Vagina (tissue), 2 donors: Measurements from ENCODE around the gene NKAIN4. TPM values are rescaled to one million over a fixed set of nuclear protein-coding genes. Genes with fewer than 3 reads are reported as not detected.

Source experiments
- DNase-seq, 2 donors: peaks; one replicate each; pipeline ENCODE4 v3.0.0-alpha.2; 2017; ENCODE audit errors: extremely low spot score in 2 of 2
- H3K27ac ChIP-seq: fragments of 200-600 bp; sonication (generic); one replicate; pipeline ENCODE4 v1.5.1; 2019
- H3K27me3 ChIP-seq: fragments of 200-600 bp; sonication (generic); one replicate; pipeline ENCODE4 v1.5.1; 2019
- H3K36me3 ChIP-seq, 2 donors: fragments of 200-600 bp; sonication (generic); one replicate each; pipeline ENCODE4 v1.5.1; 2017 to 2019
- H3K4me1 ChIP-seq: fragments of 200-600 bp; sonication (generic); one replicate; pipeline ENCODE4 v1.5.1; 2019
- H3K4me3 ChIP-seq, 2 donors: fragments of 200-600 bp; sonication (generic); 1 replicate in 1 of 2; 2 replicates in 1 of 2; pipeline ENCODE4 v1.5.1; 2016 to 2019
- H3K9me3 ChIP-seq: fragments of 200-600 bp; sonication (generic); one replicate; pipeline ENCODE4 v1.5.1; 2019
- CTCF ChIP-seq, 3 experiments: fragments of 450-650 bp in 2 of 3; fragments of 200-600 bp in 1 of 3; sonication (generic) in 1 of 3; IDR thresholded peaks; one replicate each; pipeline ENCODE4 v1.5.1; 2017 to 2019; ENCODE audit warnings: antibody characterized with exemption in 3 of 3, mild to moderate bottlenecking in 2 of 3, moderate library complexity in 2 of 3
- POLR2A ChIP-seq, 2 donors: fragments of 450-650 bp; IDR thresholded peaks; one replicate each; pipeline ENCODE4 v1.6.1; 2017; ENCODE audit warnings: antibody characterized with exemption in 2 of 2, mild to moderate bottlenecking in 2 of 2, moderate library complexity in 2 of 2
- POLR2AphosphoS5 ChIP-seq, 2 donors: sonication (generic); formaldehyde crosslinking; IDR thresholded peaks; one replicate each; pipeline ENCODE4 v1.9.0; 2017; ENCODE audit warnings: antibody characterized with exemption in 2 of 2, mild to moderate bottlenecking in 2 of 2, low read depth in 1 of 2; ENCODE audit not compliant: insufficient read depth in 1 of 2
- intact Hi-C: fragments of 100-400 bp; cut with DNase I; formaldehyde crosslinking; loops from one replicate; pipeline ENCODE4 v1.15.1; 2023
- total RNA-seq: library from RNA; depleted of rRNA; stranded (reverse); fragments of >200 nt; gene quantifications from one replicate; pipeline ENCODE4 v1.2.3, GENCODE V29; 2016

The NKAIN4 gene
- total RNA-seq, 1 donor from 2014 or later = not detected

DNA sequence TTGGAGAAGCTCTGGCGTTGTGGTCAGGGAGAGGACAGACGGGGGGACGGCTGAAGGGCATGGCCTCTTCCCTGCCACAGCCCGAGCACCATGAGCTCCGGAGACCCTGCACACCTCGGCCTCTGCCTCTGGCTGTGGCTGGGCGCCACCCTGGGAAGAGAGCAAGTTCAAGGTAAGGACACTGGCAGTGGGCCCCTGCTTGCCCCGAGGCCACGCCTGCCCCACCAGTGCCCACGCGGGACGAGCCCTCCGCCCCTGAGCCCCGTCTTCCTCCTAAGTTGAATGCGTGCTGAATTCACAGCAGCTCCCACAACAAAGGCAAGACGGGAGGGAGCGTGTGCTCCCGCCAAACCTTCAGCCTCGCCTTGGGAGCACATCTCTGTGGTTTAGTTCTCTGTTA is 40.8 kb upstream of the NKAIN4 start:
- no peak for DNase-seq
- no peak overlapping the region for H3K27ac ChIP-seq
- TF ChIP-seq POLR2A (IDR thresholded peaks at IDR 0.05) (no peak), POLR2AphosphoS5 (IDR thresholded peaks at IDR 0.05; ENCODE audit: insufficient read depth in 1 of 2, low read depth in 1 of 2) (no peak), CTCF (IDR thresholded peaks at IDR 0.05) (no peak)
- H3K9me3 ChIP-seq = no peaks in the 10 kb centered on the region
- H3K27me3 ChIP-seq = peaks cover 7% of the 10 kb centered on the region
- no peaks in the 10 kb centered on the region for H3K36me3 ChIP-seq
- no peaks in the 10 kb centered on the region for H3K4me1 ChIP-seq
- intact Hi-C loops = no loop called here
- no peak overlapping the region for H3K4me3 ChIP-seq

- TF ChIP-seq CTCF (IDR thresholded peaks at IDR 0.05) = no peak
- TF ChIP-seq POLR2A (IDR thresholded peaks at IDR 0.05) = no peak
- TF ChIP-seq POLR2AphosphoS5 (IDR thresholded peaks at IDR 0.05; ENCODE audit: insufficient read depth in 1 of 2, low read depth in 1 of 2) = no peak
Observed at GRCh38 chr20:63294536-63294900, 40.3 kb upstream of the NKAIN4 start.

DNA sequence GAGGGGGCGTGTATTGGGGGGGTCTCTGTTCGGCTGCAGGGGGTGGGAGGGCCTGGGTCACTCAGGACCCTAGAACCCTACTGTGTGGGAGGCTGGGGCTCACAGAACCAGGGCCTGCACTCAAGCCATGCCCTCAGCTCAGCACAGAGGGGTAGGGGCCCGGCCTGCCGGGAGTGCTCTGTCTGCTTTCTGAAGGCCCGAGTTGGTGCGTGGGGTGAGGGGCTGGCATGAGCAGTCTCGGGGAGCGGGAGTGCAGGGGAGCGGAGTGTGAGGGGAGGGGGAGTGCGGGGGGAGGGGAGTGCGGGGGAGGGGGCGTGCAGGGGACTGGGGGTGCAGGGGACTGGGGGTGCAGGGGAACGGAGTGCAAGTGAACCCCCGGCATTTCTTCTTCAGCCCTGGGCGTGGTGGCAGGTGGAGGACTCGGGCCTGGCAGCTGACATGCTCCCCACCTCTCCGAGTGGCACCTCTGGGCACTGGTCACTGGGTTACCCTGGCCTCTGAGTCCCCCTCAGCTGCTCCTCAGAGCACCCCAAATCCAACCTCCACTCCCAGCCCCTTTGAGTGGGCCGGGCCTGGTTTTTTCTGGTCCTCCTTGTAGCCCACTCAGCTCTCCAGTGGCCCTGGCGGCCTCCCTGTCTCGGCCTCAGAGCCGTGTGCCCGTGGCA is 39.7 kb upstream of the NKAIN4 start:
- TF ChIP-seq CTCF (IDR thresholded peaks at IDR 0.05) (no peak), POLR2AphosphoS5 (IDR thresholded peaks at IDR 0.05; ENCODE audit: insufficient read depth in 1 of 2, low read depth in 1 of 2) (no peak), POLR2A (IDR thresholded peaks at IDR 0.05) (no peak)
- H3K9me3 ChIP-seq = no peaks in the 10 kb centered on the region
- no peak overlapping the region for H3K27ac ChIP-seq
- DNase-seq = no peak
- H3K27me3 ChIP-seq = peaks cover 7% of the 10 kb centered on the region
- H3K4me3 ChIP-seq = no peak overlapping the region
- H3K36me3 ChIP-seq = no peaks in the 10 kb centered on the region
- intact Hi-C loops = no loop called here
- no peaks in the 10 kb centered on the region for H3K4me1 ChIP-seq

More at GRCh38 chr20:63294536-63294900, 40.3 kb upstream of the NKAIN4 start:
- DNase-seq = no peak
- no peak overlapping the region for H3K4me3 ChIP-seq
- H3K9me3 ChIP-seq = no peaks in the 10 kb centered on the region
- H3K27ac ChIP-seq = no peak overlapping the region
- intact Hi-C loops = no loop called here
- H3K36me3 ChIP-seq = no peaks in the 10 kb centered on the region
- no peaks in the 10 kb centered on the region for H3K4me1 ChIP-seq
- H3K27me3 ChIP-seq = peaks cover 7% of the 10 kb centered on the region

- intact Hi-C loops = no loop called here
- Histone ChIP-seq H3K36me3 (no peaks in the 10 kb centered on the region), H3K27ac (no peak overlapping the region), H3K4me1 (no peaks in the 10 kb centered on the region), H3K9me3 (no peaks in the 10 kb centered on the region), H3K4me3 (no peak overlapping the region), H3K27me3 (peaks cover 7% of the 10 kb centered on the region)
- TF ChIP-seq POLR2AphosphoS5 (IDR thresholded peaks at IDR 0.05; ENCODE audit: insufficient read depth in 1 of 2, low read depth in 1 of 2) = no peak
- no peak for TF ChIP-seq POLR2A (IDR thresholded peaks at IDR 0.05)
- no peak for TF ChIP-seq CTCF (IDR thresholded peaks at IDR 0.05)
- no peak for DNase-seq
Observed at GRCh38 chr20:63293456-63293855, 39.2 kb upstream of the NKAIN4 start.

- H3K27me3 ChIP-seq = peaks cover 7% of the 10 kb centered on the region
- intact Hi-C loops = no loop called here
- H3K4me1 ChIP-seq = no peaks in the 10 kb centered on the region
- H3K9me3 ChIP-seq = no peaks in the 10 kb centered on the region
- no peak for DNase-seq
- no peak within 1 kb of the TSS for H3K4me3 ChIP-seq
- H3K27ac ChIP-seq = no peak within 1 kb of the TSS
- TF ChIP-seq CTCF (IDR thresholded peaks at IDR 0.05) (no peak), POLR2AphosphoS5 (IDR thresholded peaks at IDR 0.05; ENCODE audit: insufficient read depth in 1 of 2, low read depth in 1 of 2) (no peak), POLR2A (IDR thresholded peaks at IDR 0.05) (no peak)
- H3K36me3 ChIP-seq = peaks cover 0 to 4% of the 10 kb centered on the region in 2 donors
Observed at GRCh38 chr20:63292904-63293303, 38.6 kb upstream of the NKAIN4 start, which contains the start of gene COL20A1. TSS of gene COL20A1 (plus strand) at chr20:63293186. CDS start at chr20:63295108, 1,922 bp downstream.
